ENCODE results near the gene SLC25A42. TPM values are rescaled to one million over a fixed set of nuclear protein-coding genes. Genes with fewer than 3 reads are reported as not detected.

SLC25A42 gene
- total RNA-seq, 1 donor from 2014 or later = 2.8 TPM

- no peak for TF ChIP-seq CTCF (IDR thresholded peaks at IDR 0.05; ENCODE audit: insufficient read depth, low read length, poor library complexity, severe bottlenecking)
- H3K4me3 ChIP-seq (ENCODE audit: low read depth, low read length) = no peak overlapping the region
- peaks cover 14% of the 10 kb centered on the region for H3K27me3 ChIP-seq (ENCODE audit: control insufficient read depth, insufficient read depth, low read length)
- H3K36me3 ChIP-seq (ENCODE audit: control insufficient read depth, insufficient read depth, low read length) = no peaks in the 10 kb centered on the region
- DNase-seq (ENCODE audit: low read depth) = no peak
Observed at GRCh38 chr19:19109601-19110000, 45.8 kb downstream of the SLC25A42 start.

- no peak for DNase-seq (ENCODE audit: low read depth)
- H3K27me3 ChIP-seq (ENCODE audit: control insufficient read depth, insufficient read depth, low read length) = peaks cover 14% of the 10 kb centered on the region
- TF ChIP-seq CTCF (IDR thresholded peaks at IDR 0.05; ENCODE audit: insufficient read depth, low read length, poor library complexity, severe bottlenecking) = peak; percentile 15
- H3K4me3 ChIP-seq (ENCODE audit: low read depth, low read length) = no peak overlapping the region
- H3K36me3 ChIP-seq (ENCODE audit: control insufficient read depth, insufficient read depth, low read length) = no peaks in the 10 kb centered on the region
Observed at GRCh38 chr19:19110410-19111135, 46.8 kb downstream of the SLC25A42 start.

GRCh38 chr19:19111136-19111835 lies 47.5 kb downstream of the SLC25A42 start:
- no peaks in the 10 kb centered on the region for H3K36me3 ChIP-seq (ENCODE audit: control insufficient read depth, insufficient read depth, low read length)
- TF ChIP-seq CTCF (IDR thresholded peaks at IDR 0.05; ENCODE audit: insufficient read depth, low read length, poor library complexity, severe bottlenecking) = no peak
- DNase-seq (ENCODE audit: low read depth) = no peak
- H3K27me3 ChIP-seq (ENCODE audit: control insufficient read depth, insufficient read depth, low read length) = peaks cover 14% of the 10 kb centered on the region
- no peak overlapping the region for H3K4me3 ChIP-seq (ENCODE audit: low read depth, low read length)

GRCh38 chr19:19111967-19112580 lies 48.3 kb downstream of the SLC25A42 start:
- Histone ChIP-seq H3K36me3 (ENCODE audit: control insufficient read depth, insufficient read depth, low read length) (no peaks in the 10 kb centered on the region), H3K27me3 (ENCODE audit: control insufficient read depth, insufficient read depth, low read length) (peaks cover 14% of the 10 kb centered on the region), H3K4me3 (ENCODE audit: low read depth, low read length) (no peak overlapping the region)
- DNase-seq (ENCODE audit: low read depth) = no peak
- no peak for TF ChIP-seq CTCF (IDR thresholded peaks at IDR 0.05; ENCODE audit: insufficient read depth, low read length, poor library complexity, severe bottlenecking)

- TF ChIP-seq CTCF (IDR thresholded peaks at IDR 0.05; ENCODE audit: insufficient read depth, low read length, poor library complexity, severe bottlenecking) = peak; percentile 19
- Histone ChIP-seq H3K36me3 (ENCODE audit: control insufficient read depth, insufficient read depth, low read length) (no peaks in the 10 kb centered on the region), H3K27me3 (ENCODE audit: control insufficient read depth, insufficient read depth, low read length) (peaks cover 14% of the 10 kb centered on the region), H3K4me3 (ENCODE audit: low read depth, low read length) (no peak overlapping the region)
- no peak for DNase-seq (ENCODE audit: low read depth)
Observed at GRCh38 chr19:19113040-19113626, 49.3 kb downstream of the SLC25A42 start.

All from kidney epithelial cell (primary cell).